ENCODE measurements around the gene HECTD4. TPM values are rescaled to one million over a fixed set of nuclear protein-coding genes. Genes with fewer than 3 reads are reported as not detected.

The HECTD4 gene
- polyA plus RNA-seq, 1 experiment, result 7.3 TPM

- Histone ChIP-seq H3K4me3 (ENCODE audit: low read depth, low read length) (no peak overlapping the region), H3K36me3 (ENCODE audit: control insufficient read depth, insufficient read depth, low read length) (peaks cover 18% of the 10 kb centered on the region), H3K27me3 (ENCODE audit: control insufficient read depth, insufficient read depth, low read length) (no peaks in the 10 kb centered on the region)
- CTCF ChIA-PET, result interaction anchor here (4.0 kb wide), 1 partner anchor 10 kb away, joined by 18 read pairs; no protein-coding TSS in a partner anchor
- no peak for DNase-seq (ENCODE audit: low read depth)
- no peak for TF ChIP-seq CTCF (IDR thresholded peaks at IDR 0.05; ENCODE audit: insufficient read depth, low read depth, low read length)
- POLR2A ChIA-PET, result no interaction called here
These were observed 194.0 kb downstream of the HECTD4 start for GRCh38 chr12:112188130-112188830.

GRCh38 chr12:112185093-112185923 lies 196.9 kb downstream of the HECTD4 start:
- ChIA-PET POLR2A (no interaction called here), CTCF (interaction anchor here (1.0 to 4.0 kb wide), 2 partner anchors 13 kb away, joined by 3 to 18 read pairs; no protein-coding TSS in a partner anchor)
- Histone ChIP-seq H3K36me3 (ENCODE audit: control insufficient read depth, insufficient read depth, low read length) (peaks cover 12% of the 10 kb centered on the region), H3K4me3 (ENCODE audit: low read depth, low read length) (no peak overlapping the region), H3K27me3 (ENCODE audit: control insufficient read depth, insufficient read depth, low read length) (no peaks in the 10 kb centered on the region)
- no peak for DNase-seq (ENCODE audit: low read depth)
- TF ChIP-seq CTCF (IDR thresholded peaks at IDR 0.05; ENCODE audit: insufficient read depth, low read depth, low read length), result no peak

- no peak for DNase-seq (ENCODE audit: low read depth)
- Histone ChIP-seq H3K4me3 (ENCODE audit: low read depth, low read length) (no peak overlapping the region), H3K27me3 (ENCODE audit: control insufficient read depth, insufficient read depth, low read length) (no peaks in the 10 kb centered on the region), H3K36me3 (ENCODE audit: control insufficient read depth, insufficient read depth, low read length) (peaks cover 15% of the 10 kb centered on the region)
- CTCF ChIA-PET, result no interaction called here
- POLR2A ChIA-PET, result no interaction called here
- no peak for TF ChIP-seq CTCF (IDR thresholded peaks at IDR 0.05; ENCODE audit: insufficient read depth, low read depth, low read length)
These were observed 198.0 kb downstream of the HECTD4 start for GRCh38 chr12:112184056-112184887.

DNA sequence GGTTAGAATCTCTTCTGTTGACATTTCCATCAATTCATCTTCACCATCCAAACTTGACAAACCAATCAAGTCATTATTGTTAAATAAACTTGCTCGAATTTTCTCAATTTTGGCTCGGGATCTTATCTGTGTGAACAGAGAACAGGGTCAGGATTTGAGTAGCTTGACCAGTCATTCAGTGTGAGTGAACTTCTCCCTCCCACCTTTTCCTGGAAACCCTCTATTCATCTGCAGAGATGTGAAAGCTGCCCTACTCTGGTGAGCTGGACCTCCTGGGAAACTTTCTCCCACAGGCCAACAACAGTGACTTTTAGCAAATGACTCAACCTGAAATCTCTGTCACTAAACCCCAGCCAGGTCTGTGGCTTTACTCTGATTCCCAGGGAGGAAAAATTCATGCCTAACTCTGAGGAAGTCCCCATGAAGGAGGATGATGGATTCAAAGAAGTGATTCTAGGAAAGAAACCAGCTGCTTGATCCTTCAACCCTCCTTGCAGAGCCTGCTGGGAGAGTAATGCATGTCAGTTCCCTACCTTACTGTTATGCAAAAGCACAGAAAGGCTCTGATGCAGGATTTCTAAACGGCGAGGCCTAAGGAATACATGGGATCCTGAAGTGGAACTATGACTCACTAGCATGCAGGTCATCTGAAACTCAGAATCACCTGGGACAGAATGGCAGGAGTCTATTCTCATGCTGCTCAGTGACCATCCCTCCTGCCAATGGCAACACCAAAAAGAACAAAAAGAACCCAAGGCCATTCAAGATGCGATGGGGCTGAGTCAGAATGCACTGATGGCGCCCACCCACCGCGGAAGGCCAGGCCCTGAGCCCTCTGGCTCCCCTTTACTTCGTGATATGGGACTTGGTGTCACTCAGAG lies 198.8 kb downstream of the HECTD4 start:
- CTCF ChIA-PET, result no interaction called here

More for the DNA sequence above, 198.8 kb downstream of the HECTD4 start:
- Histone ChIP-seq H3K27me3 (ENCODE audit: control insufficient read depth, insufficient read depth, low read length) (no peaks in the 10 kb centered on the region), H3K36me3 (ENCODE audit: control insufficient read depth, insufficient read depth, low read length) (peaks cover 19% of the 10 kb centered on the region), H3K4me3 (ENCODE audit: low read depth, low read length) (no peak overlapping the region)
- DNase-seq (ENCODE audit: low read depth), result no peak
- POLR2A ChIA-PET, result no interaction called here
- TF ChIP-seq CTCF (IDR thresholded peaks at IDR 0.05; ENCODE audit: insufficient read depth, low read depth, low read length), result no peak
